Mononuclear cell (primary cell): ENCODE data around the gene TM9SF3. TPM values are rescaled to one million over a fixed set of nuclear protein-coding genes. Genes with fewer than 3 reads are reported as not detected.

Experiments used
- H3K27me3 ChIP-seq: 2 replicates; pipeline ENCODE4 v1.6.0; 2011; ENCODE audit warnings: low read length, control low read depth; ENCODE audit not compliant: insufficient read depth
- H3K4me1 ChIP-seq: 2 replicates; pipeline ENCODE4 v1.5.1; 2011; ENCODE audit warnings: mild to moderate bottlenecking, low read length, control low read depth; ENCODE audit not compliant: insufficient read depth
- H3K4me3 ChIP-seq: 2 replicates; pipeline ENCODE4 v1.5.1; 2011; ENCODE audit warnings: mild to moderate bottlenecking, low read length, moderate library complexity
- H3K9me3 ChIP-seq: 2 replicates; pipeline ENCODE4 v1.5.1; 2011; ENCODE audit warnings: low read depth, mild to moderate bottlenecking, control low read depth, low read length
- total RNA-seq: library from RNA; depleted of rRNA; stranded (reverse); fragments of >200 nt; gene quantifications from one replicate; pipeline ENCODE4 v1.2.3, GENCODE V29; 2012

Gene TM9SF3
- total RNA-seq, 1 donor, result 122 TPM

GRCh38 chr10:96612055-96612830 lies 25.4 kb upstream of the TM9SF3 start:
- H3K27me3 ChIP-seq, result no peaks in the 10 kb centered on the region
- H3K9me3 ChIP-seq, result no peaks in the 10 kb centered on the region
- H3K4me3 ChIP-seq, result no peak overlapping the region
- peaks cover 7% of the 10 kb centered on the region for H3K4me1 ChIP-seq

GRCh38 chr10:96610817-96611216 lies 24.0 kb upstream of the TM9SF3 start:
- Histone ChIP-seq H3K9me3 (no peaks in the 10 kb centered on the region), H3K27me3 (no peaks in the 10 kb centered on the region), H3K4me1 (peaks cover 7% of the 10 kb centered on the region), H3K4me3 (no peak overlapping the region)

GRCh38 chr10:96609510-96609909 lies 22.7 kb upstream of the TM9SF3 start:
- H3K27me3 ChIP-seq, result no peaks in the 10 kb centered on the region
- H3K4me1 ChIP-seq, result peaks cover 7% of the 10 kb centered on the region
- no peaks in the 10 kb centered on the region for H3K9me3 ChIP-seq

GRCh38 chr10:96608805-96609204 lies 22.0 kb upstream of the TM9SF3 start:
- no peaks in the 10 kb centered on the region for H3K27me3 ChIP-seq
- H3K4me3 ChIP-seq, result no peak overlapping the region
- H3K9me3 ChIP-seq, result no peaks in the 10 kb centered on the region
- peaks cover 7% of the 10 kb centered on the region for H3K4me1 ChIP-seq

More at GRCh38 chr10:96609510-96609909, 22.7 kb upstream of the TM9SF3 start:
- no peak overlapping the region for H3K4me3 ChIP-seq

GRCh38 chr10:96608262-96608661 lies 21.4 kb upstream of the TM9SF3 start:
- H3K4me3 ChIP-seq, result no peak overlapping the region
- H3K27me3 ChIP-seq, result no peaks in the 10 kb centered on the region
- peaks cover 7% of the 10 kb centered on the region for H3K4me1 ChIP-seq
- H3K9me3 ChIP-seq, result no peaks in the 10 kb centered on the region

GRCh38 chr10:96606946-96607345 lies 20.1 kb upstream of the TM9SF3 start:
- Histone ChIP-seq H3K4me1 (peaks cover 7% of the 10 kb centered on the region), H3K9me3 (no peaks in the 10 kb centered on the region), H3K4me3 (no peak overlapping the region), H3K27me3 (no peaks in the 10 kb centered on the region)

GRCh38 chr10:96606216-96606615 lies 19.4 kb upstream of the TM9SF3 start:
- no peaks in the 10 kb centered on the region for H3K9me3 ChIP-seq
- H3K27me3 ChIP-seq, result no peaks in the 10 kb centered on the region
- H3K4me3 ChIP-seq, result no peak overlapping the region
- H3K4me1 ChIP-seq, result peaks cover 7% of the 10 kb centered on the region

GRCh38 chr10:96600337-96600736 lies 13.5 kb upstream of the TM9SF3 start:
- no peaks in the 10 kb centered on the region for H3K4me1 ChIP-seq
- H3K4me3 ChIP-seq, result no peak overlapping the region
- no peaks in the 10 kb centered on the region for H3K9me3 ChIP-seq
- no peaks in the 10 kb centered on the region for H3K27me3 ChIP-seq

GRCh38 chr10:96598846-96599245 lies 12.0 kb upstream of the TM9SF3 start:
- H3K4me1 ChIP-seq, result no peaks in the 10 kb centered on the region
- no peaks in the 10 kb centered on the region for H3K27me3 ChIP-seq
- no peak overlapping the region for H3K4me3 ChIP-seq
- H3K9me3 ChIP-seq, result no peaks in the 10 kb centered on the region

GRCh38 chr10:96596422-96597407 lies 9.9 kb upstream of the TM9SF3 start:
- no peaks in the 10 kb centered on the region for H3K9me3 ChIP-seq
- H3K27me3 ChIP-seq, result no peaks in the 10 kb centered on the region

GRCh38 chr10:96595741-96596140 lies 8.9 kb upstream of the TM9SF3 start:
- H3K27me3 ChIP-seq, result no peaks in the 10 kb centered on the region
- no peaks in the 10 kb centered on the region for H3K4me1 ChIP-seq
- no peak overlapping the region for H3K4me3 ChIP-seq
- H3K9me3 ChIP-seq, result no peaks in the 10 kb centered on the region

More at GRCh38 chr10:96596422-96597407, 9.9 kb upstream of the TM9SF3 start:
- no peak overlapping the region for H3K4me3 ChIP-seq
- no peaks in the 10 kb centered on the region for H3K4me1 ChIP-seq

GRCh38 chr10:96591946-96592345 lies 5.1 kb upstream of the TM9SF3 start:
- H3K9me3 ChIP-seq, result no peaks in the 10 kb centered on the region
- no peaks in the 10 kb centered on the region for H3K27me3 ChIP-seq
- no peak overlapping the region for H3K4me3 ChIP-seq
- peaks cover 10% of the 10 kb centered on the region for H3K4me1 ChIP-seq

GRCh38 chr10:96588616-96589419 lies 2.0 kb upstream of the TM9SF3 start:
- Histone ChIP-seq H3K9me3 (no peaks in the 10 kb centered on the region), H3K27me3 (no peaks in the 10 kb centered on the region), H3K4me3 (no peak overlapping the region), H3K4me1 (peaks cover 27% of the 10 kb centered on the region)

GRCh38 chr10:96588060-96588554 lies 1.3 kb upstream of the TM9SF3 start:
- no peaks in the 10 kb centered on the region for H3K9me3 ChIP-seq
- no peak overlapping the region for H3K4me3 ChIP-seq
- no peaks in the 10 kb centered on the region for H3K27me3 ChIP-seq
- peaks cover 32% of the 10 kb centered on the region for H3K4me1 ChIP-seq
